ENCODE data around the gene SMIM23.

The SMIM23 gene

DNA sequence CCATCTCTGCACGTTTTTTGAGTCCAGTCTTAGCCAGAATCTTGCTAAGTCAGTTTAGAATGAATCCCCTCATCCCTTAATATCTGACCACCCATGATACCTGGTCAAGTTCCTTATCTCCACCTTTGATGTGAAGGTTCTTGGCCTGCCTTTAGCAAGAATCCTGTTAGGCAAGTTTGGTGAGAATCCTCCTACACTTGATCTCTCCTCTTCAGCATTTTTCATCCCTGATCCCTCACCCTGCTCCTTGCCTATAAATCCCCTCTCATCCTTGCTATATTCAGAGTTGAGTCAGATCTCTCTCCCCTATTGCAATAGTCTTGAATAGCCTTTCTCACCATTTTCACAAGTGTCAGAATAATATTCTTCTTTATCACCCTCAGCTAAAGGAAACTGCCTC is 31.0 kb downstream of the SMIM23 start:
- DNase-seq (ENCODE audit: low read depth) = no peak

DNA sequence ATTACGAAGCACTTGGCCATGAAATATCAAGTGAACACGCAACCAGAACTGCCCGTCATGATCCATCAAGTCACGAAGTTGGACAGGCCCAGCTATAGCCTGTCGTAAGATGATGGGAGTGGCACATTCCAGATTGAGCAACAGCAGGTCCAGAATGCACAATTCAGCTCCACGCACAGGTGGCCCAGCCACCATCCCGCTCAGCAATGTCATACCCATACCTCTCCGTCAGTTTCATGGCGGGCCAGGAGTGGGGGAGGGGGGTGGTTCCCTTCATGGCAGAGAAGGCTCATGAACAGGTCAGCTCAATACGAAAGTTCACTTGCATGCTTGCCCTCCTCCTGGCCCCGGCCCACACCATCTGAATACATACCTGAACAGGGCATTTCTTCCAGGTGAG is 34.9 kb downstream of the SMIM23 start:
- DNase-seq (ENCODE audit: low read depth) = no peak

- no peak for DNase-seq (ENCODE audit: low read depth)
Observed at GRCh38 chr5:171821286-171821685, 35.7 kb downstream of the SMIM23 start.

GRCh38 chr5:171823269-171823668 is 37.7 kb downstream of the SMIM23 start:
- no peak for DNase-seq (ENCODE audit: low read depth)

- DNase-seq (ENCODE audit: low read depth) = peak; percentile 46
Observed at GRCh38 chr5:171825051-171825450, 39.4 kb downstream of the SMIM23 start.

DNA sequence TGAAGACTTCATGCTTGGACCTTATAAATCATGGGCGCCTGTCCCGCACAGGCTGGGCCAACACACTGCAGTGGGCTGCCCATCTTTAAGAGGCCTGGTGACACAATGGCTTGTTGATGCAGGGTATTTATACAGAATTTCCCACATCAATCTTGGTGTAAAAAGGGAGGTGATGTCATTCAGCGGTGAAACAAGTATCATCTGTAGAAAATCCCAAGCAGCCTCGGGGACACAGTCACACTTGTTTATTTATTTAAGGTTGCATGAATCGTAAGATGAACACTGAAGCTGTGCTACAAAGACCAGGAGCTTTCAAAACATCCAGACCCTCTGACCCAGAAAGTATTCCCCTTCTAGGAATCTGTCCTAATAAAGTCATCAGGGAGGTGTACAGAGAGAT is 40.5 kb downstream of the SMIM23 start:
- peak; percentile 30 for DNase-seq (ENCODE audit: low read depth)

DNA sequence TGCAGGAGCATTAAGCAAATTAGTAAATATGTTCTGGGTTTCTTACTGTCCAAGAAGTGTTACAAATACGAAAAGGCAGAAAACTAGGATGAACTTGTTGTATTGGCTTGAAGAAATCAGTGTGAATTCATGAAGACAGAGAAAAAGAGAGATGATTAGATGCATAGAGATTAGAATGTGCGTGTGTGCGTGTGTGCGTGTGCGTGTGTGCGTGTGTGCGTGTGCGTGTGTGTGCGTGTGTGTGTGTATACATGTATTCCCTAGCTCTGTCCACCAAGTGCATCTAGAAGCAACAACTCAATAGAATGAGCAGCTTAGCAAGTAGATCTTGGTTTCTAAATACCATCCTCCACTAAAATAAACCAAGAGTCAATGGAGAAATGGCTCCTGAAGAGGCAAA is 41.5 kb downstream of the SMIM23 start:
- no peak for DNase-seq (ENCODE audit: low read depth)

- DNase-seq (ENCODE audit: low read depth) = peak; percentile 19
Observed at GRCh38 chr5:171830686-171831085, 45.1 kb downstream of the SMIM23 start.

DNA sequence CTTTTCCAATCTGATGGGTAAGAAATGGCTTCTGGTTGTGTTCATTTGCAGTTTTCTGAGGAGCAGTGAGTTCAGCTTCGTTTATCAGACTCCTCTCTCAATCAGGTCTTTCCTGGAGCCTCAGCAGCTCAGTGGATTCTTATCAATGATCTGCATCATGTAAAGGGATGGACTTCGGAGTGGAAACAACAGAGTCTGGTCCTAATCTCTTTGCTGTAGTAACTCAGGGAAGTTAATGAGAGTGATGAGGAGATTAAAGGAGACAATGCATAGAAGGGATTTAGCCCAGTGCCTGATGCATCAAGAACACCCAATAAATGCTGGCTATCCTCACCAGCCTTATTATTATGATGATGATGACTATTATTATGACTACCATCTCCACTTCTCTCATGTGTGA is 47.2 kb downstream of the SMIM23 start:
- no peak for DNase-seq (ENCODE audit: low read depth)

- DNase-seq (ENCODE audit: low read depth) = no peak
Observed at GRCh38 chr5:171834461-171834860, 48.8 kb downstream of the SMIM23 start.

DNA sequence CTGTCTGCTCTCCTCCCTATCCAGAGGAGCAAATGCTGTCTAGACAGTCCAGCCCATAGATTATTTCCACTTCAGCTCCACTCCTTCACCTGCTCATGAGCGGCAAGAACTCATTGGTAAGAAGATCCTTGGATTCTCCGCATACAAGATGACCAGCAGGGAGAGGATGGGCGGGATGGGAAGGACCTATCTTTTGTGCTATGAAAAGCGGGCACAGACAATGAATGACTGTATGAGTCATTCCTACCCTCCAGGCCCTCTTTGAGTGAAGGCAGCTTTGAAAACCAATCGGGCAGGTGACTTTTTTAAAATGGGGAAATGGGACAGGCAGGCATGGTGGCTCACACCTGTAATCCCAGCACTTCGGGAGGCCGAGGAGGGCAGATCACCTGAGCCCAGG is 49.4 kb downstream of the SMIM23 start:
- no peak for DNase-seq (ENCODE audit: low read depth)

DNA sequence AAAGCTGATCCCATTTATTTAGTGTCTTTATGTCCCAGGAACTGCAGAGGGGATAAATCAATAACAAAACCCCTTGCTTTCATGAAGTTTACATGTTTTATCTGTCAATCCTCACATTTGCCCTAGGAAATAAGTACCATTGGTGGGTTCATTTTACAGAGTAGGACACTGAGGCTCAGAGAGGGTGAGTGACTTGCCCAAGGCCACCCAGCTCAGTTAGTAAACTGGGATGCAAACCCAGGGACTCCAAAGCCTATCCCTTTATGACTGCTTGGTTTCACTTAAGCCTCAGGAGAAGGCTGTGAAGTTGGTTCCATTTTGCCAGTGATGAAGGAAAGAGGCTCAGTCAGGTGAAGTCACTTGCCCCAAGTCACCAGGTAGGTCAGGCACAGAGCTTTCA is 51.9 kb downstream of the SMIM23 start:
- no peak for DNase-seq (ENCODE audit: low read depth)

GRCh38 chr5:171838066-171838465 is 52.4 kb downstream of the SMIM23 start:
- no peak for DNase-seq (ENCODE audit: low read depth)

GRCh38 chr5:171839112-171839511 is 53.5 kb downstream of the SMIM23 start:
- DNase-seq (ENCODE audit: low read depth) = no peak

DNA sequence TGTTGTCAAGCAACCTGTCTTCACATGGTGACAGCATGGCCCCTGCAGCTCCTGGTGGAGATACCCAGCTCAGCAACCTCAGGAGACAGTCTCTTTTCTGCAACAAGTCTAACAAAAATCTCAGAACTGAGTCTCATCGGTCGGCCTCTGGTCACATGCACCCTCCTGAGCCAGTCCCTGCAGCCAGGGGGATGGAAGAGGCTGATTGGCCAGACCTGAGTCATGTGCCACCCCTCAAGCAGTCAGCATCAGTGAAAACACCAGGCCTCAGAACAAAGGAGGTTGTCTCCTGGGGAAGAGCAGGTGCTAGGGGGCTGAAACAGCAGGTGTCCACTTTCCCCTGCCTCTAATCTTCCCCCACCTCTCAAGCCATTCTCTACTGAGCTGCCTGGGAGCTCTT is 54.4 kb downstream of the SMIM23 start:
- peak; percentile 22 for DNase-seq (ENCODE audit: low read depth)
